ENCODE data around the gene PPFIA4.

DNA sequence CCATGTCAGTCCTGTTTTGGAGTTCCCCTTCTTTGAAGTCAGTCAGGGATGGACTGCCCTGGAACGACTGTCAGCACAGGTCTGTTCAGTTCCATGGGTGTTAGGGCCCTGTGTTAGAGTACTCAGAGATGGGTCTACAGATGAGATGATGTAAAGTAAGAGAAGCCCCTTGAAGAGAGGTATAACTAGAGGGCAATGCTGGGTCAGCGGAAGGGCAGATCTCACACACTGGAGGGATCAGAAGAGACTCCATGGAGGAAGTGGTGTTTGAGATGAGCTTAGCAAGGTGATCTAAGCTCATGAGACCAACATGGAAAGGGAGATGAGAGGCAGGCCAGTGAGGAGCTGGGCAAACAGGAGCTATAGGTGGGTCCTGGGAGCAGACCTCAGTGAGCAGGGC, 7.6 kb downstream of the PPFIA4 start:
- TF ChIP-seq, protein P1, sequence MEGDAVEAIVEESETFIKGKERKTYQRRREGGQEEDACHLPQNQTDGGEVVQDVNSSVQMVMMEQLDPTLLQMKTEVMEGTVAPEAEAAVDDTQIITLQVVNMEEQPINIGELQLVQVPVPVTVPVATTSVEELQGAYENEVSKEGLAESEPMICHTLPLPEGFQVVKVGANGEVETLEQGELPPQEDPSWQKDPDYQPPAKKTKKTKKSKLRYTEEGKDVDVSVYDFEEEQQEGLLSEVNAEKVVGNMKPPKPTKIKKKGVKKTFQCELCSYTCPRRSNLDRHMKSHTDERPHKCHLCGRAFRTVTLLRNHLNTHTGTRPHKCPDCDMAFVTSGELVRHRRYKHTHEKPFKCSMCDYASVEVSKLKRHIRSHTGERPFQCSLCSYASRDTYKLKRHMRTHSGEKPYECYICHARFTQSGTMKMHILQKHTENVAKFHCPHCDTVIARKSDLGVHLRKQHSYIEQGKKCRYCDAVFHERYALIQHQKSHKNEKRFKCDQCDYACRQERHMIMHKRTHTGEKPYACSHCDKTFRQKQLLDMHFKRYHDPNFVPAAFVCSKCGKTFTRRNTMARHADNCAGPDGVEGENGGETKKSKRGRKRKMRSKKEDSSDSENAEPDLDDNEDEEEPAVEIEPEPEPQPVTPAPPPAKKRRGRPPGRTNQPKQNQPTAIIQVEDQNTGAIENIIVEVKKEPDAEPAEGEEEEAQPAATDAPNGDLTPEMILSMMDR (IDR thresholded peaks at IDR 0.05; ENCODE audit: borderline replicate concordance, extremely low read depth, low read length, poor library complexity, severe bottlenecking), result no peak
- no peak for TF ChIP-seq EZH2 (IDR thresholded peaks at IDR 0.05; ENCODE audit: borderline replicate concordance, low read depth, low read length, severe bottlenecking)

Measured in DND-41 (cell line).